Keratinocyte (primary cell): Measurements from ENCODE around the gene RNU5D-1. TPM values are rescaled to one million over a fixed set of nuclear protein-coding genes. Genes with fewer than 3 reads are reported as not detected.

Experiments used
- DNase-seq: peaks from one replicate; pipeline ENCODE4 v3.0.0-alpha.2; 2011; ENCODE audit warnings: low read depth, missing footprints, low spot score
- FAIRE-seq: peaks from 2 replicates; lab custom pipeline; 2011; peaks lifted over from hg19 to GRCh38; lab: Jason Lieb, UNC
- H2AFZ ChIP-seq: 2 replicates; pipeline ENCODE4 v1.6.0; 2012; ENCODE audit warnings: low read length, control low read depth, inconsistent platforms; ENCODE audit not compliant: control insufficient read depth
- H3K27ac ChIP-seq: 2 replicates; pipeline ENCODE4 v1.5.1; 2011; ENCODE audit warnings: low read length; ENCODE audit not compliant: control insufficient read depth, insufficient read depth
- H3K27me3 ChIP-seq: 3 replicates; pipeline ENCODE4 v1.6.0; 2011; ENCODE audit warnings: low read length; ENCODE audit not compliant: control insufficient read depth, insufficient read depth; ENCODE audit errors: extremely low read depth
- H3K36me3 ChIP-seq, 2 experiments: 2 replicates in 1 of 2; 3 replicates in 1 of 2; pipeline ENCODE4 v1.5.1; 2011; ENCODE audit warnings: low read length in 2 of 2, mild to moderate bottlenecking in 1 of 2; ENCODE audit not compliant: control insufficient read depth in 2 of 2, insufficient read depth in 2 of 2; ENCODE audit errors: extremely low read depth in 1 of 2
- H3K4me1 ChIP-seq: 3 replicates; pipeline ENCODE4 v1.5.1; 2011; ENCODE audit warnings: low read length; ENCODE audit not compliant: control insufficient read depth, insufficient read depth; ENCODE audit errors: extremely low read depth
- H3K4me2 ChIP-seq: 3 replicates; pipeline ENCODE4 v1.6.0; 2011; ENCODE audit warnings: low read depth, low read length; ENCODE audit not compliant: control insufficient read depth, insufficient read depth; ENCODE audit errors: extremely low read depth
- H3K4me3 ChIP-seq, 3 experiments: fragments of 200-600 bp in 1 of 3; sonication (generic) in 1 of 3; 2 replicates in 2 of 3; 3 replicates in 1 of 3; pipeline ENCODE4 v1.5.1; 2011 to 2016; ENCODE audit warnings: low read length in 3 of 3, mild to moderate bottlenecking in 3 of 3, control low read depth in 2 of 3, inconsistent platforms in 1 of 3, low read depth in 1 of 3, mixed read lengths in 1 of 3, mixed run types in 1 of 3, moderate library complexity in 1 of 3; ENCODE audit not compliant: control insufficient read depth in 2 of 3, insufficient read depth in 2 of 3; ENCODE audit errors: extremely low read depth in 1 of 3
- H3K79me2 ChIP-seq: 2 replicates; pipeline ENCODE4 v1.6.0; 2012; ENCODE audit warnings: low read length; ENCODE audit not compliant: control insufficient read depth, insufficient read depth
- H3K9ac ChIP-seq: 3 replicates; pipeline ENCODE4 v1.6.0; 2011; ENCODE audit warnings: low read length; ENCODE audit not compliant: control insufficient read depth, insufficient read depth; ENCODE audit errors: extremely low read depth
- H3K9me1 ChIP-seq: 3 replicates; pipeline ENCODE4 v1.6.0; 2011; ENCODE audit warnings: low read length; ENCODE audit not compliant: control insufficient read depth, insufficient read depth; ENCODE audit errors: extremely low read depth
- H3K9me3 ChIP-seq: 2 replicates; pipeline ENCODE4 v1.5.1; 2012; ENCODE audit warnings: low read depth, low read length; ENCODE audit not compliant: control insufficient read depth
- H4K20me1 ChIP-seq: 3 replicates; pipeline ENCODE4 v1.6.0; 2011; ENCODE audit warnings: low read length; ENCODE audit not compliant: control insufficient read depth, insufficient read depth; ENCODE audit errors: extremely low read depth
- EZH2 ChIP-seq: IDR thresholded peaks from one replicate; pipeline ENCODE4 v1.6.1; 2012; ENCODE audit warnings: inconsistent platforms, mild to moderate bottlenecking, low read length, moderate library complexity
- dilution Hi-C: fragments of 300-500 bp; cut with MboI; formaldehyde crosslinking; loops from one replicate; pipeline ENCODE4 v1.7.0; 2020; ENCODE audit warnings: low sequenced_read_pairs; ENCODE audit not compliant: extremely low pct_ligation_motif_present
- polyA plus RNA-seq, 5 experiments: library from polyadenylated mRNA; depleted of rRNA in 3 of 5; stranded (reverse) in 3 of 5; stranded (forward) in 1 of 5; unstranded in 1 of 5; fragments of >200 nt; gene quantifications; 1 replicate in 1 of 5; 2 replicates in 3 of 5; 3 replicates in 1 of 5; pipeline versions ENCODE4 v1.2.1 to v1.2.3, GENCODE V29; 2011 to 2012; ENCODE audit warnings: missing spikeins in 2 of 5, low read depth in 1 of 5, low replicate concordance in 1 of 5
- small RNA-seq, 3 experiments: library from RNA; depleted of rRNA; stranded (forward); fragments of <200 nt; gene quantifications; one replicate each; pipeline ENCODE3, GENCODE V24; 2012; ENCODE audit warnings: low read depth in 3 of 3, low replicate concordance in 1 of 3; ENCODE audit not compliant: insufficient read length in 3 of 3
- TF ChIP-seq, protein P1 (sequence below), 3 experiments: IDR thresholded peaks in 1 of 3; conservative IDR thresholded peaks in 1 of 3; optimal IDR thresholded peaks in 1 of 3; 2 replicates in 2 of 3; 3 replicates in 1 of 3; pipeline versions ENCODE3 to v1.5.1; 2011; ENCODE audit warnings: low read length in 3 of 3, mild to moderate bottlenecking in 3 of 3, moderate library complexity in 2 of 3, control low read depth in 1 of 3, inconsistent platforms in 1 of 3; ENCODE audit not compliant: insufficient read depth in 2 of 3; ENCODE audit errors: extremely low read depth in 1 of 3

The RNU5D-1 gene
- polyA plus RNA-seq, 1 donor (not counting 4 experiments of a cell fraction or from before 2014, with no cell fraction given), result not detected

DNA sequence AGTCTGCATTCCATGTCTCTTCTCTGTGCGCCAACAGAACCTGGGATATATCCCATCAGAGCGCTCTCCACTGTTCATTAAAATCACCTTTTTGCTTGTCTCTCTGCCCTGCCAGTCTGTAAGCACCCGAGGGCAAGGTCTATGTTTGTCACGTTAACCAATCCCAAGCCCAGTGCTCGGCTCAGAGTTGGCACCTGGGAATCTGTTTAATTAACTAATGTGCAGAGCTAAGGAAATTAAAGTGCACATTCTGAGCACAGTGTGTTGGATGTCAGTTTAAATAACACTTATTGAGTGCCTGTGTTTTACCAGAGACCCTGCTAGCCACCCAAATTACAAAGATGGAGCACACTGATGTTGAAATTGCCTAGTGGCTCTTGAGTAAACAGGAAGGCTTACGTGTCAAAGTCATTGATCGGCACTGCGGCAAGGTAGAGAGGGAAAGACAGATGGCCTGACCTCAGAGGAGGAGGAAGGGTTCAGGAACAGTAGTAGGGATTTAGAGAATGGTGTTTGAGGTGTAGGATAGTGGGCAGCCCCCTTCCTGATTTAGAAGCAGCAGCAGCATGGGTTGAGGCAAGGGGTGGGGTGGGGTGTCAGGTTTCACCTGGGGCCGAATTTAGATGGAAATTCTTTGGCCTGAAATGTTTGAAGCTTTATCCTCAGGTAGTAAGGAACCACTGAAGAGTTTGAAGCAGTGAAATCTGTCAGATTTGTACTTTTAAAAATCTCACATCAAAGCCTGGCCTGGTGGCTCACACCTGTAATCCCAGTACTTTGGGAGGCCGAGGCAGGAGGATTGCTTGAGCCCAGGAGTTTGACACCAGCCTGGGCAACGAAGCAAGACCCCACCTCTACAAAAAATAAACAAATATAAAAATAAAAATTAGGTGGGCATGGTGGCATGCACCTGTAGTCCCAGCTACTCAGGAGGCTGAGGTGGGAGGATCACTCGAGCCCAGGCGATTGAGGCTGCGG, 48.8 kb downstream of the RNU5D-1 start:
- H3K9me1 ChIP-seq, result no peaks in the 10 kb centered on the region
- no peak overlapping the region for H3K4me2 ChIP-seq
- H3K27ac ChIP-seq, result no peak overlapping the region
- H3K9me3 ChIP-seq, result no peaks in the 10 kb centered on the region
- H3K36me3 ChIP-seq, result peaks cover 0 to 2% of the 10 kb centered on the region in 2 experiments
- dilution Hi-C loops, result no loop called here
- no peaks in the 10 kb centered on the region for H4K20me1 ChIP-seq
- no peaks in the 10 kb centered on the region for H3K4me1 ChIP-seq
- no peak overlapping the region for H3K4me3 ChIP-seq
- FAIRE-seq (no peak), DNase-seq (no peak)
- H3K27me3 ChIP-seq, result no peaks in the 10 kb centered on the region
- no peak overlapping the region for H3K9ac ChIP-seq
- no peaks in the 10 kb centered on the region for H3K79me2 ChIP-seq
- no peak overlapping the region for H2AFZ ChIP-seq
- TF ChIP-seq, protein P1, sequence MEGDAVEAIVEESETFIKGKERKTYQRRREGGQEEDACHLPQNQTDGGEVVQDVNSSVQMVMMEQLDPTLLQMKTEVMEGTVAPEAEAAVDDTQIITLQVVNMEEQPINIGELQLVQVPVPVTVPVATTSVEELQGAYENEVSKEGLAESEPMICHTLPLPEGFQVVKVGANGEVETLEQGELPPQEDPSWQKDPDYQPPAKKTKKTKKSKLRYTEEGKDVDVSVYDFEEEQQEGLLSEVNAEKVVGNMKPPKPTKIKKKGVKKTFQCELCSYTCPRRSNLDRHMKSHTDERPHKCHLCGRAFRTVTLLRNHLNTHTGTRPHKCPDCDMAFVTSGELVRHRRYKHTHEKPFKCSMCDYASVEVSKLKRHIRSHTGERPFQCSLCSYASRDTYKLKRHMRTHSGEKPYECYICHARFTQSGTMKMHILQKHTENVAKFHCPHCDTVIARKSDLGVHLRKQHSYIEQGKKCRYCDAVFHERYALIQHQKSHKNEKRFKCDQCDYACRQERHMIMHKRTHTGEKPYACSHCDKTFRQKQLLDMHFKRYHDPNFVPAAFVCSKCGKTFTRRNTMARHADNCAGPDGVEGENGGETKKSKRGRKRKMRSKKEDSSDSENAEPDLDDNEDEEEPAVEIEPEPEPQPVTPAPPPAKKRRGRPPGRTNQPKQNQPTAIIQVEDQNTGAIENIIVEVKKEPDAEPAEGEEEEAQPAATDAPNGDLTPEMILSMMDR (optimal IDR thresholded peaks at IDR 0.05 in 1 of 3, IDR thresholded peaks at IDR 0.05 in 1 of 3, conservative IDR thresholded peaks at IDR 0.05 in 1 of 3; ENCODE audit: extremely low read depth in 1 of 3, insufficient read depth in 2 of 3, low read length in 3 of 3), result no peak
- TF ChIP-seq EZH2, result no peak

Small RNA genes within 50 kb of the gene (small RNA-seq; reads per million reads assigned to genes)
- 0.87 to 13.1 (median 4.3) reads per million in 3 experiments for gene RNU5D-1
- gene RNU5F-1, result 3.8 to 132 (median 8.0) reads per million in 3 experiments
- gene SNORD38A, result 1,872 to 67,967 (median 5,068) reads per million in 3 experiments
- gene SNORD38B, result 0 reads per million in 3 experiments
- gene SNORD46, result 1.3 to 12.3 (median 5.6) reads per million in 3 experiments
- gene SNORD55, result 0 reads per million in 3 experiments

Other genes with a start within 250 kb of the RNU5D-1 start
- gene TMEM53, start 56.7 kb downstream of the RNU5D-1 start, polyA plus RNA-seq, result 5.6 to 11.4 TPM (median 10.6 TPM) in 3 replicates
- 0.19 to 1.5 TPM (median 0.22 TPM) in 3 replicates for gene ARMH1, start 56.5 kb downstream of the RNU5D-1 start, polyA plus RNA-seq
- 2.5 to 17.6 TPM (median 16.3 TPM) in 3 replicates for gene KIF2C, start 8.7 kb upstream of the RNU5D-1 start, polyA plus RNA-seq
- 1,764 to 2,149 TPM (median 1,890 TPM) in 3 replicates for gene RPS8, start 44.4 kb upstream of the RNU5D-1 start, polyA plus RNA-seq
- gene BEST4, start 57.0 kb upstream of the RNU5D-1 start, polyA plus RNA-seq, result 0.07 to 0.14 TPM (median 0.13 TPM) in 3 replicates
- 30.6 to 34.0 TPM (median 33.5 TPM) in 3 replicates for gene PLK3, start 69.2 kb upstream of the RNU5D-1 start, polyA plus RNA-seq
- gene DYNLT4, start 76.2 kb upstream of the RNU5D-1 start, polyA plus RNA-seq, result not detected in 3 replicates
- 2.2 to 3.9 TPM (median 2.9 TPM) in 3 replicates for gene BTBD19, start 77.4 kb upstream of the RNU5D-1 start, polyA plus RNA-seq
- 0.01 to 0.19 TPM (median 0.03 TPM) in 3 replicates for gene PTCH2, start 112.1 kb upstream of the RNU5D-1 start, polyA plus RNA-seq